A549 treated with Hydrocortisone at 1 μM for 4 hours (cell line): Measurements from ENCODE around the gene HAND1. TPM values are rescaled to one million over a fixed set of nuclear protein-coding genes. Genes with fewer than 3 reads are reported as not detected.

Experiments
- total RNA-seq: library from RNA; stranded (reverse); fragments of 200-300 nt; extraction: Qiagen RNA extraction; gene quantifications from 5 replicates; pipeline ENCODE4 v1.2.3, GENCODE V29; 2022

Gene HAND1
- total RNA-seq: 0.21 to 0.42 TPM (median 0.35 TPM) in 5 replicates

DNA sequence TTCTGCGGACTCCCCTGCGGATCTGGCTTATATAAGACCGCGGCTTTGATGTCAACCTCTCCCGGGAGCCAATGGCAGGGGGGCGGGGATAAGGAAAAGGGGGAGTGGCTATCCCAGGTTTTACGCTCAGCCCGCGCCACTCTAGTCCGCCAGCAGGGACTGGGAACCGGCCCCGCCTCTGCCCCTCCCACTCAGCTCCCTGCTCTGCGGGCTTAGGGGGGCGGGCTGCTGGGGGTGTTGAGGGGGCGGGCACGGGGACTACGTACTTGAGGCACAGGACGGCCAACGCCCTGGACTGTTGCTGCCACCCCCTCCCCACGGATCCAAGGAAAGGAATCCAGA lies at the start of gene HAND1:
TSS of gene HAND1 (minus strand) at position 4 of the 342 bp plus-strand sequence. CDS start 219 bp downstream, outside the sequence.

DNA sequence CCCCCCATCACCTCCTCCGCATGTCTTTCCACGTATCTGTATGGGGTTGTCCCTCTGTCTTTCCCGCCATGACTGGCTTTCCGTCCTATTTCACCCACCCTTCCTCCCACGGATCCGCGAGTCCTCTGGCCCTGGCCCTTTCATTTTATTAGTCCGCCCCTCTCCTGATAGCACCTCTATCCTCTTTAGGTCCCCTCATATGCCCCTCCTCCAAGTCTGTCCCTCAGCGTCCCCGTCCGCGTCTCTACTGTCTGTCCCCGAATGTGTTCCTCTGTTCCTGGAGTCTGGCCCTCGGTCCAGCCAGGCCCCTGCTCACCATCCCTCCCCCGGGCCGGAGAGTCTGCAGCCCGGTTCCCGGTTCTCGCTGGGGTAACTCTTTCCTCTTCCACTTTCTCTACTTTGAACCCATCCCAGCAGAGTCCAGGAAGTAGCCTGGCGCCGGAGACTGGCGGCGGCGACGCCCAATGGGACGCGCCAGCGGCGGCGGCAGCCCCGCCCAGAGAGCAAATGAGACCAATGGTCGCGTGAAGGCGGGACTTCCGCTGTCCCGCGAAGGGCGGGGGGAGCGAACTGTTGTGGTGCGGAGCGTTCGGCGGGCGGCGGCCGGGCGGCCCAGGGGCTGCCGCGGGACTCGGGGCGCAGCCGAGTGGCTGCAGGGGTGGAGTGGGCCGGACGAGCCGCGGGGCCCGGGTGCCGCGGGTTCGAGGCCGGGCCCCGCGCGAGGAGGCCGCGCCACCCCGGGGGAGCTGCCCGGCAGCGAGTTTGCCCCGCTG lies 32.4 kb downstream of the HAND1 start, which contains the start of gene SAP30L:
TSS of gene SAP30L (plus strand) at position 576 of the 773 bp plus-strand sequence. CDS start 608 bp downstream, outside the sequence.

Other genes starting within 250 kb of the HAND1 start
- 20.2 to 35.0 TPM (median 30.4 TPM) in 5 replicates for gene SAP30L, start 32.2 kb downstream of the HAND1 start, total RNA-seq